ENCODE results near the gene SLC22A17.

Gene SLC22A17

GRCh38 chr14:23380976-23381375 is 28.3 kb upstream of the SLC22A17 start:
- Histone ChIP-seq H3K4me2 (ENCODE audit: low read length) (no peak overlapping the region), H3K27me3 (ENCODE audit: control insufficient read depth, low read length) (0 out of 2 replicates have a peak, but pooled peaks cover 2% of the 10 kb centered on the region), H3K36me3 (ENCODE audit: control insufficient read depth, low read length) (no peaks in the 10 kb centered on the region), H3K9me2 (replicated peaks; ENCODE audit: control insufficient read depth, low read length) (no peaks in the 10 kb centered on the region), H3F3A (ENCODE audit: control insufficient read depth, insufficient read depth) (no peaks in the 10 kb centered on the region), H4K20me1 (ENCODE audit: control insufficient read depth, insufficient read depth, low read depth, low read length) (no peaks in the 10 kb centered on the region), H3K4me1 (ENCODE audit: control insufficient read depth, low read length) (no peaks in the 10 kb centered on the region), H3K79me2 (ENCODE audit: control insufficient read depth, low read length) (no peaks in the 10 kb centered on the region), H3K4me3 (ENCODE audit: low read length) (no peak overlapping the region), H3K9me3 (ENCODE audit: control insufficient read depth, insufficient read depth, low read length) (no peaks in the 10 kb centered on the region), H3K27ac (ENCODE audit: low read depth, low read length) (no peak overlapping the region)
- no peak for TF ChIP-seq EZH2phosphoT487 (IDR thresholded peaks at IDR 0.05; ENCODE audit: borderline replicate concordance, low read length)
- TF ChIP-seq, protein P1, sequence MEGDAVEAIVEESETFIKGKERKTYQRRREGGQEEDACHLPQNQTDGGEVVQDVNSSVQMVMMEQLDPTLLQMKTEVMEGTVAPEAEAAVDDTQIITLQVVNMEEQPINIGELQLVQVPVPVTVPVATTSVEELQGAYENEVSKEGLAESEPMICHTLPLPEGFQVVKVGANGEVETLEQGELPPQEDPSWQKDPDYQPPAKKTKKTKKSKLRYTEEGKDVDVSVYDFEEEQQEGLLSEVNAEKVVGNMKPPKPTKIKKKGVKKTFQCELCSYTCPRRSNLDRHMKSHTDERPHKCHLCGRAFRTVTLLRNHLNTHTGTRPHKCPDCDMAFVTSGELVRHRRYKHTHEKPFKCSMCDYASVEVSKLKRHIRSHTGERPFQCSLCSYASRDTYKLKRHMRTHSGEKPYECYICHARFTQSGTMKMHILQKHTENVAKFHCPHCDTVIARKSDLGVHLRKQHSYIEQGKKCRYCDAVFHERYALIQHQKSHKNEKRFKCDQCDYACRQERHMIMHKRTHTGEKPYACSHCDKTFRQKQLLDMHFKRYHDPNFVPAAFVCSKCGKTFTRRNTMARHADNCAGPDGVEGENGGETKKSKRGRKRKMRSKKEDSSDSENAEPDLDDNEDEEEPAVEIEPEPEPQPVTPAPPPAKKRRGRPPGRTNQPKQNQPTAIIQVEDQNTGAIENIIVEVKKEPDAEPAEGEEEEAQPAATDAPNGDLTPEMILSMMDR (IDR thresholded peaks at IDR 0.05; ENCODE audit: low read depth, low read length, poor library complexity, severe bottlenecking): no peak

DNA sequence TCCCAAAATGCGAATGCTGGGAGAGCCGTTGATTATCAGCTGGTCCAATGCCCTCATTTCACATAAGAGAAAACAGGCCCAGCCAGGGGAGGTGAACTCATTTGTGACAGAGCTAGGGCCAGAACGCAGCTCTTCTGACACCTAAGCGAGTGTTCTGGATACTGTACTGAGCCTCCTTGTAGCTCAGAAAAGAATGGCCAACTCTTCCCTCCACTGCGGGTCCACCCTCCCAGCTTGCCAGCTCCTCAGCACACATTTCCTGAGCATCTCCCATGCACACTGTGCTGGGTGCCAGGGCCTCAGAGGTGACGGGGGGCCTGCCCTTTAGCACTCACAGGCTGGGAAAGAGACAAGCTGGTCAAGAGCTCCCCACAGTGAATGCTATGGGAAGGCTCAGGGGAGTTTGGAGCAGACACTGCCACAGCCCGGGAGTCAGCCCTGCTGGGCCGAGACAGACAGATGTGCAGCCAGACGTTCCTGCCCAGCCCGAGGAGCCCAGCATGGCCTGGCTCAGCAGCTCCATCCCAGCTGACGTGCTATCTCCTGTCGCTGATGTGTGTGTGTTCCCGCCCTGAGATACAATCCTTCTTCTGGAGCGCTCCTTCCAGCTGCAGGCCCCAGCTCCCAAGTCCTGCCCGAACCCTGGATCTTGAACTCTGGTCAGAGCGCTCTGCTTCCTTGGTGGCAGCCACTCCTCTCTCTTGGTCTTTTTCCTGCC is 27.7 kb upstream of the SLC22A17 start:
- no peaks in the 10 kb centered on the region for H3K36me3 ChIP-seq (ENCODE audit: control insufficient read depth, low read length)
- no peaks in the 10 kb centered on the region for H3K9me3 ChIP-seq (ENCODE audit: control insufficient read depth, insufficient read depth, low read length)
- no peaks in the 10 kb centered on the region for H3K79me2 ChIP-seq (ENCODE audit: control insufficient read depth, low read length)
- H3K4me2 ChIP-seq (ENCODE audit: low read length): no peak overlapping the region
- no peaks in the 10 kb centered on the region for H3K4me1 ChIP-seq (ENCODE audit: control insufficient read depth, low read length)
- TF ChIP-seq EZH2phosphoT487 (IDR thresholded peaks at IDR 0.05; ENCODE audit: borderline replicate concordance, low read length): no peak
- TF ChIP-seq, protein P1 (IDR thresholded peaks at IDR 0.05; ENCODE audit: low read depth, low read length, poor library complexity, severe bottlenecking): no peak
- no peaks in the 10 kb centered on the region for H3K9me2 ChIP-seq (replicated peaks; ENCODE audit: control insufficient read depth, low read length)
- H4K20me1 ChIP-seq (ENCODE audit: control insufficient read depth, insufficient read depth, low read depth, low read length): no peaks in the 10 kb centered on the region
- no peak overlapping the region for H3K4me3 ChIP-seq (ENCODE audit: low read length)
- no peak overlapping the region for H3K27ac ChIP-seq (ENCODE audit: low read depth, low read length)
- H3F3A ChIP-seq (ENCODE audit: control insufficient read depth, insufficient read depth): no peaks in the 10 kb centered on the region
- H3K27me3 ChIP-seq (ENCODE audit: control insufficient read depth, low read length): 0 out of 2 replicates have a peak, but pooled peaks cover 2% of the 10 kb centered on the region

GRCh38 chr14:23379366-23380196 is 26.9 kb upstream of the SLC22A17 start:
- H3K4me1 ChIP-seq (ENCODE audit: control insufficient read depth, low read length): no peaks in the 10 kb centered on the region
- no peaks in the 10 kb centered on the region for H3K79me2 ChIP-seq (ENCODE audit: control insufficient read depth, low read length)
- TF ChIP-seq, protein P1 (IDR thresholded peaks at IDR 0.05; ENCODE audit: low read depth, low read length, poor library complexity, severe bottlenecking): peak; percentile 97
- TF ChIP-seq EZH2phosphoT487 (IDR thresholded peaks at IDR 0.05; ENCODE audit: borderline replicate concordance, low read length): no peak
- H3K36me3 ChIP-seq (ENCODE audit: control insufficient read depth, low read length): no peaks in the 10 kb centered on the region
- 0 out of 2 replicates have a peak, but pooled peaks cover 2% of the 10 kb centered on the region for H3K27me3 ChIP-seq (ENCODE audit: control insufficient read depth, low read length)
- no peaks in the 10 kb centered on the region for H3K9me3 ChIP-seq (ENCODE audit: control insufficient read depth, insufficient read depth, low read length)
- no peak overlapping the region for H3K4me3 ChIP-seq (ENCODE audit: low read length)
- H3K4me2 ChIP-seq (ENCODE audit: low read length): no peak overlapping the region
- H4K20me1 ChIP-seq (ENCODE audit: control insufficient read depth, insufficient read depth, low read depth, low read length): no peaks in the 10 kb centered on the region
- H3K9me2 ChIP-seq (replicated peaks; ENCODE audit: control insufficient read depth, low read length): no peaks in the 10 kb centered on the region
- no peak overlapping the region for H3K27ac ChIP-seq (ENCODE audit: low read depth, low read length)
- no peaks in the 10 kb centered on the region for H3F3A ChIP-seq (ENCODE audit: control insufficient read depth, insufficient read depth)
